HTERT RPE-1 (cell line): ENCODE results near the gene FTO.

Experiments
- in situ Hi-C: fragments of 300-500 bp; cut with MboI; formaldehyde crosslinking; loops from 4 replicates; pipeline ENCODE4 v1.14.3; 2020; ENCODE audit warnings: low sequenced_read_pairs

Gene FTO

GRCh38 chr16:53989597-53989996, 285.6 kb downstream of the FTO start:
- in situ Hi-C loops = no loop called here

DNA sequence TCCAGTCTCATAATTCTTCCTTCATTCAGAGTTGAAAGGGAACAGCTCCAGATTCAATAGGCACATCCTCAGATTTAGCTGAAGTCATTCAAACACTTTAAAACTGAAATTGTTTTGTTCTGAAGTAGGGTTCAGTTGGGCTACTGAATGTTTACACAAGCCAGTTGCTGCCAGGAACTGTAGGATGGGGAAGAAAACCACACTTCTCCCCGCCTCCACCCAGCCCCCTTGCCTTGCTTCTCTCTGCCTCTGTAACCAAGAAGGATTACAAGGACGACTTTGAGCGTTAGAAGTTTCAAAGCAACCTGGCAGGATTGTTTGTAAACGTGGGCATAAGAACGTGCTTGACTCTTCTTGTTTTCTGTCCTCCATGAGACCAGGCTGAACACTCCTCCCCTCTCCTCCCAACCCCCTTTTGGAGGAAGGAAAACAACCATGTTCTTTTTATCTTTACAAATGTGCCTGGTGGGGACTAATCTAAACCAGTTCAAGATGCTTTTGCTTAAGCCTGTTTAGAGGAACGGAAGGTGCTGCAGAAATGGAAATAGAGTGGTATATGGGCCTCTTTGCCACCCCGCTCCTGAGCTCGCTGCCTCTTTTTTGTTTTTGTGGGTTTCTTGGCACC, 287.9 kb downstream of the FTO start:
- in situ Hi-C loops = no loop called here

DNA sequence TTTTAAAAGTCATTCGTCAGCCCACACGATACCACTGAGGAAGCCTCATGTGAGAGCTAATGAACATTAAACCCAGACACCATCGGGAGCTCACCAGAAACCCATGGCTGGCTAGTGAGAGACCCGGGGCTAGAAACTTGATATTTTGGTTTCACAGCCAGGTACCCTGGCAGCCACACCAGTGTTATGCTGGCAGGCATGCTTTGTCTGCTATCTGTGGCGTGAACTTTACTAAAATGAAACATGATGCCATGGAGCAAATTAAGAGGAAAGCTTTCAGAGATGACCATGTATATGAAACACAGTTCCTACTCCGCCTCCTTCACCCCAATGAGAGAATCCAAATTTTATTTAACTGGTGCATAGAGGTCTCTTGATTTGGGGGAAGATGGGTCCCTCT, 291.4 kb downstream of the FTO start:
- in situ Hi-C loops = no loop called here

GRCh38 chr16:53996961-53997360, 293.0 kb downstream of the FTO start:
- in situ Hi-C loops = no loop called here

DNA sequence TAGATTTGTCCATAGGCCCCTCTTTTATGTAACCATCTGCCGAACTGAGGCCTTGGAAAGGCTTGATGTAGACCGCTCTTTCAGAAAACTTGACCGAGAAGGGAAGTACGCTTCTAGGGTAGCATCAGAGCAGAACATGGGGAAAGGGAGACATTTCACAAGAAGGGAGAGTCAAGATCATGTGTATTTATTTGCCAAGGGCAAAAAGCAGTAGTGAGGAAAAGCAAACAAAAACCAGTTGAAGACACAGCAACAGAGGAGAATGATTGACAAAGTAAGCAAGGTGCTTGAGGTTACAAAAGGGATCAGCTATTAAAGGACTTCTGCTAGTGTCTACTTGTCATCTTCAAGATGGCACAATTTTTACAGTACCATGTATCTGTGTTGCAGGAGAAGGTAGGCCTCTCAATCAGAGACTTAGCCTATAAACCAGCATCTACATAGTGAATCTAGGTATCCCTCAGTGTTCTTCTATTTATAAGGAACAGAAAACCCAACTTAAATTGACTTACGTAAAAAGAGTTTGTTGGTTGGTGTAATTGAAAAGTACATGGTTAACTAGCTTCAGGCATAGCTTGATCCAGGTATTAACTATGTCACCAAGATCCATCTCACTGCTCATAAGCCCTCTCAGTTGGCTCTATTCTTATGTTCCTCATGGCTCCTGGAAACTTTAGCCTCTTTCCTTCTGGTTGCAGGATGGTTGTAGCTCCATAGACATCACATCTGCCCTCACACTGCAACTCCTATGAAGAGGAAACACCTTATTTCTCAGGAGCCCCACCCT, 294.3 kb downstream of the FTO start:
- in situ Hi-C loops = no loop called here

- in situ Hi-C loops = no loop called here
These were observed 295.1 kb downstream of the FTO start for GRCh38 chr16:53998966-53999522.

DNA sequence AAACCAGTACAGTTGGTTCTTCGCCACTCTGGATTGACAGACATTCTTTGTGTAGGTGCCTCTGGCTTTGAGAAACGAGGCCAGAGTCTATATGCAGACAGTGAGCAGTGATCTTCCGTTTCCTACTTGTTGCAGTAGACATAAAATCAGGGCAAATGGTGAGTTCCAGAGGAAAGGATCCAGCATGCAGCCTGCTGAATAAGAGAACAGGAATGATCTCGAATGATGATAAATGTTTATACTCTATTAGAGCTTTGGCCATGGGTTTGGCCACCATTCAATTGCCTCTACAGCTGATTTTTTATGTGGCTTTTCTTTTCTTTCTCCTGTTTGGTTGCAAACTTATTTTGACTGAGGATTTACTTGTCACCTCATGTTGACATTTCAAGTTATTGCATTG, 295.9 kb downstream of the FTO start:
- in situ Hi-C loops = no loop called here

DNA sequence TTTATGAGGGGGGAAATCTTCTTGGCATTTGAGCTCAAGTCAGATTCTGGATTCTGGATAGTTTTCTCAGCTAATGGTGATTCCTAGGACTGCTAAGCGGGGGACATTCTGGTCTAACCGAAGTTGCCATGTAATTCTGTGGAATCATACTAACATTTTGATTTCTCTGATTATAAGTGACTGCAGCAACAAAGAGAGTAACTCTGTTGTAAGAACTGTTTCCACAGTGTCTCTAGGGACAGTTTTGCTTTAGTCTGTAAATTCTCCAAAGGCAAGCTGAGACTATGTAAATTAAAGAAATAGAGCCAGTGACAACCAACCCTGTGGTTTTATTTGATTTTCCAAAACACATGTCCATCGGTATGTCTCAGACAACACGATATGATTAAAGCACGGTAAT, 296.4 kb downstream of the FTO start:
- in situ Hi-C loops = no loop called here

DNA sequence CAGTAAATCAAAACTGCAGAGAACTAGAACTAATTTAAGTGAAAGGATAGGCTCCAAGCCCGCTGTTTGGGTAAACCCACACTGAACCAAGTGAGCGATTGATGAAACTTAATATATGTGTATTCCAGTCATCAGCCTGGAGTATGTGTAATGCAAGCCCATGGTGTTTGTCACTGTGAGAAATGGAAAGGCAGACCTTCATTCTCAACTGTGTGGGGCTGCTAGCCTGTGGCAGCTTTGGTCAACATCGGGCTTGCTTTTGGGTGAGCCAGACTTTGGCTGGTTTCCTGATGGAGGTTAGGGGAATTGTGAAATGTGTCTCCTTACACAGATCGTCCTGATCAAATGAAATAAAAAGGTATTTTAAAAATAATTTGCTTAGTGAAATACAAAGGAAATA, 302.7 kb downstream of the FTO start:
- in situ Hi-C loops = no loop called here

DNA sequence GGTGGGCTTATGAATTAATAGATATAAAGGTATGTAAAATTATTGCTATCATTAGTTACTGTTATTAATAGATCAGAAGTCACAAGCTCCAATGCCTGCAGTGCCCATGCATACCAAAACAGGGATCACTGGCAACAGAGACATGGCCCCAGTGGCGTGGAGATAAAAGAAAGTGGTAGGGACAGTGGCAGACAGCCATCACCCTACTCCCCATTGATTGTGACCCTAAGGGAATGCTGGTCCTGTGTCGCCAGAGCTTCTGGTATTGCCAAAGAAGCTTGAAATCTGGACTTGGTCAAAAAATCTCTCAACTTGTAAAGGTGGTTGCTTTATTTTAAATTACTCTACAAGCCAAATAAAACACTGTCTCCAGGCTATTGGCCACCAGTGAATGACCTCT, 303.5 kb downstream of the FTO start:
- in situ Hi-C loops = no loop called here

- in situ Hi-C loops = no loop called here
These were observed 305.7 kb downstream of the FTO start for GRCh38 chr16:54009464-54010176.

- in situ Hi-C loops = no loop called here
These were observed 311.2 kb downstream of the FTO start for GRCh38 chr16:54015147-54015546.

GRCh38 chr16:54022362-54022761, 318.4 kb downstream of the FTO start:
- in situ Hi-C loops = no loop called here

DNA sequence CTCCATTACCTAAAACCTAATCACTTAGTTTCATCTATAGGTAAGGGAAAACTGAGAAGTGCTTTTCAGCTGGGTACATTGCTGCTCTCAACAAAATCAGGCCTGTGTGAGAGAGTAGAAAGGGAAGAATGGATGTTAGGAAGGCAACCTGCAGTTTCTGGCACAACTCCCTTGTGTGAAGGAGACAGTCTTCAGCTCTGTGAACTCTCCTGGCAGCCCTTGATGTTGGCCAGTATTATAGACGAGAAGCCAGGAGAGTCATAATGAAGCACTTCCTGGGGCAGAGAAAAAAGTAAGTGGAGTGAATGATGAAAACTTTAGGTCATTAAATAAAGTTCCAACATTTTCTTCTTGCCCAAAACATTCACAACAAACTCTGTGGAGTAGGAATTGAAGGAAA, 322.5 kb downstream of the FTO start:
- in situ Hi-C loops = no loop called here

DNA sequence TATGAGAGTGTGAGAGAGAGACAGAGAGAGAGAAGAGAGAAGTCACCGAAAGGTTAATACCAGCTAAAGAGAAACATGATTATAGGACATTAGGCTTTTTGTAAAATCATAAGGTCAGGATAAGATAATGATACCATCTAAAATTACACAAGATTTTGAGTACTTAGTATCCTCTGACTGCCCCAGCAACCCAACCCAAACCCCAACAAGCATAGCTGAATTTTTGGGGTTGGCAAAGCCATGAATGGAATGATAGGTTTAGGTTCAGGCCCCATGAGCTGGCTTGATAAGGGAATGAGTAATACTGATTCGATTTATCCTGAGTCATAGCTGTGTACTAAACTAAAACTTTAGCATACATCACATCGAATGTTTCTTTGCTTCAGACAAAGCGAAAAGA, 323.1 kb downstream of the FTO start:
- in situ Hi-C loops = no loop called here

DNA sequence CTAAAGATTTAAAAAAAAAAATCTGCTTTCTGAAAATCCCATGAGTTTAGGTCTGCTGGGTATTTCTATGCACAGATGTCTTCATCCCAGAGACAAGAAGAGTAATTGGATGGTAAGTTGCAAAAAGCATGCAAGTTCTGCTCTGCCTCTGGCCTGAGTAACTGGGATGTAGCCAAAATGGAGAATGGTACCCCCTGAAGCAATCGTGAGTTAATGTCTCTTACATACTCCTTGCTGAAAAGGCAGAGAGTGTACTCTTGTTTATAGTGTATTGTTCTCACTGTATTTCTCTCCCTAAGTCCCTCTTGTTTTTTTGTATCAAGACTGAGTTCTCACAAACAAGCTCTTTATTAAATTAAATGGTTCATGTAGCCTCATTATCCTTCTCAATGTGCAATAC, 323.6 kb downstream of the FTO start:
- in situ Hi-C loops = no loop called here

DNA sequence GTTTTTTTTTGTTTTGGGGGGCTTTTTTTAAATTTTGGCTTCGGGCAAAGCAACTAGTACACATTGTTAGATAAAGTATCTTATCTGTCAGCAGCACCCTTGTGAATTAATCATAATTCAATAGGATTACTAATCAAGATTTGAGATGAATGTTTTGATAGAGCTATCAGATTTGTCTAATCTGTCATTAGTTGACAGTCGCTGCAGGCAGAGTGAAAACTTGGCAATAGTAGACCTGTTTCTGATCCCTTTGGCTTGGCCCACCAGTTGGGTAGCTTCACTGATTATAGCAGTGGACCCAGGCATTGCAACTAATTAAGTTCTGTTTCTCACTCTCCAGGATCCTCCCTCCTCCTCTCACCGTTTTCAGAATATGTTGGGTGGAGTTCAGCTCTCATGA, 324.0 kb downstream of the FTO start:
- in situ Hi-C loops = no loop called here

DNA sequence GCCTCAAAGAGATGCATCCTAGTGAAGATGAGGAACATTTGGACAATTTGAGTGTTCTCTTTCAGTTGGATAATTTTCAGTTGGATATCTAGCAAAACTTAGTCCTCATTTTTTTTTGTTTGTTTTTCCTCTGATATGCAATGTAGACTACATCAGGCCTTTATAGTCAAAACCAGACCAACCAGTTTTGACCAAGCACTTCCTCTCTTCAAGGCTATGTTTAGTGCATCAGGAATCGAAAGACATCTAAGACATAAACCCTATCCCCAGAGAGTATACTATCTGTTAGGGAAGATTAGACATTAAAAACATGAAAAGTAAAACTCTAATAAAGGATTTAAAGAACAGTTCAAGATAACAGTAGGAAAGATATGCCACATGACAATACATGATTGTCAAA, 326.5 kb downstream of the FTO start:
- in situ Hi-C loops = no loop called here

DNA sequence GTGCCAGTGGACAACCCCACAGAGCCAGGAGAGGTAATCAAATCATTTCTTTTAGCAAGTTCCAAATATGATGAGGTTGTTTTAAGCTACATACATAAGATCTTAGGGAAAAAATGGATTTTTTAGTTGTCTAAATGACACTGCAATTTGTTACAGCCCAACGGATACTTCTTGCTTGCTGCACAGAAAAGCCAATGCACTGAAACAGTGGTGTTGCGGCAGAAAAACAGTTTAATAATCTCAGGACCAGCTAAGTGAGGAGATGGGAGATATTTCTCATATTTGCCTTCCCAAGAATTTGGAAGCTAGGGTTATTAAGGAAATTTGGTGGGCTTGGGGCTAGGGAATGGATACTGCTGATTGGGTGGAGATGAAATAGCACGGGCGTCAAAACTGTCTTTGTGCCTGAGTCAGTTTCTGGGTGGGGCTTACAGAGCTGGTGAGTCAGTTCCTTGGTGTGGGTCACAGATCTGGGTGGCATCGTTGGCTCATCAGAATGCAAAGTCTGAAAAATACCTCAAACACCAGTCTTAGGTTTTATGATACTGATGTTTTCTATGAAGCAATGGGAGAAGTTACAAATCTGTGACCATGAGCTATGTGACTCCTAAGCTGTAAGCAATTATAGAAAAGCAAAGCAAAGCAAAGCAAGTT, 327.3 kb downstream of the FTO start:
- in situ Hi-C loops = no loop called here

DNA sequence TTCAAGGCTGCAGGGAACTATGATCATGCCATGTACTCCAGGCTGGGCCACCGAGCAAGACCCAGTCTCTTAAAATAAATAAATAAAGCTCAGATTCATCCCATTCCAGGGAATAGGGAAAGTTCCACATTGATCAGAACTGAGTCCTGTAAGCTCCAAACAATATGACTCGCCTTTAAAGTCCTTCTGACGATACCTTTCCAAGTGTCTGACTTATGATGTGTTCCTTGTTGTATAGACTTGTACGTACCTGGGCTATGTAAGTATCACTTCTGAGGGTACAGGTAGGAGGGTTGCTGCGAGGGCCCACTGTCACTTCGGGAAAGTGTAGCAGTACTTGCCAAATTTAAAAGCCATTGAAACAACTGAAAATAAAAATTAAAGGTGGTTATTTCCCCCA, 329.8 kb downstream of the FTO start:
- in situ Hi-C loops = no loop called here

DNA sequence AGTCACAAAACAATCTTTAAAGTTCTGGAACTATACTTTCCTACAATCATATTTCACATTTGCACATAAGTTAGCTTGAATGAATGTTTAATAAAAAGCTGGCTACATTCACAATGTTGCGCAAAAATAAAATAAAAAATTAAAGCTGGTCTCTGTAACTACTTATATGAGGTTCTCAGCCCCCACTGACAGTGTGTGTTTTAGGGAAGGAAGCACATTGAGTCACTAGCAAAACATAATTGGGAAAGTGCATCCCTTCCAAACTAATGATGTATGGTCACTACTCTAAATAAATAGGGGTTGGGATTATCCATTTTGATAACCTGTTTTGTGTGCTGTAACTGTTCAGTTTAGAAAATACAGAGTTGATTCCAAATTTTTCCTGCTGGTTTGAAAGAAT, 330.7 kb downstream of the FTO start:
- in situ Hi-C loops = no loop called here
